GM23248 (cell line): ENCODE results near the gene NXT1. TPM values are rescaled to one million over a fixed set of nuclear protein-coding genes. Genes with fewer than 3 reads are reported as not detected.

Source experiments
- DNase-seq: peaks from one replicate; pipeline ENCODE4 v3.0.0-alpha.2; 2015
- H2AFZ ChIP-seq: fragments of 200-600 bp; sonication (generic); 2 replicates; pipeline ENCODE4 v1.6.1; 2016; ENCODE audit warnings: antibody characterized with exemption
- H3F3A ChIP-seq: fragments of 200-600 bp; sonication (generic); 2 replicates; pipeline ENCODE4 v1.6.1; 2016; ENCODE audit warnings: mild to moderate bottlenecking, antibody characterized with exemption, mixed run types; ENCODE audit not compliant: insufficient read depth
- H3K27ac ChIP-seq: fragments of 200-600 bp; sonication (generic); 2 replicates; pipeline ENCODE4 v1.5.1; 2016; ENCODE audit warnings: mild to moderate bottlenecking
- H3K27me3 ChIP-seq: fragments of 200-600 bp; sonication (generic); replicated peaks from 2 replicates; pipeline ENCODE4 v1.6.1; 2016; ENCODE audit warnings: mild to moderate bottlenecking; ENCODE audit not compliant: insufficient read depth
- H3K36me3 ChIP-seq: fragments of 200-600 bp; sonication (generic); 2 replicates; pipeline ENCODE4 v1.6.1; 2016; ENCODE audit warnings: low read depth, mild to moderate bottlenecking
- H3K4me1 ChIP-seq: fragments of 200-600 bp; sonication (generic); 2 replicates; pipeline ENCODE4 v1.6.1; 2016; ENCODE audit warnings: mild to moderate bottlenecking; ENCODE audit not compliant: insufficient read depth
- H3K4me2 ChIP-seq: fragments of 200-600 bp; sonication (generic); one replicate; pipeline ENCODE4 v1.6.1; 2016; ENCODE audit warnings: mild to moderate bottlenecking; ENCODE audit not compliant: unreplicated experiment
- H3K4me3 ChIP-seq: fragments of 200-600 bp; sonication (generic); 2 replicates; pipeline ENCODE4 v1.5.1; 2016; ENCODE audit warnings: mild to moderate bottlenecking
- H3K79me2 ChIP-seq: fragments of 200-600 bp; sonication (generic); 2 replicates; pipeline ENCODE4 v1.6.1; 2016; ENCODE audit warnings: mild to moderate bottlenecking; ENCODE audit not compliant: insufficient read depth
- H3K9ac ChIP-seq: fragments of 200-600 bp; sonication (generic); 2 replicates; pipeline ENCODE4 v1.6.1; 2016; ENCODE audit warnings: mild to moderate bottlenecking
- H3K9me2 ChIP-seq: fragments of 200-600 bp; sonication (generic); 2 replicates; pipeline ENCODE4 v1.6.1; 2016; ENCODE audit warnings: mixed run types, mild to moderate bottlenecking, moderate library complexity; ENCODE audit not compliant: insufficient read depth
- H3K9me3 ChIP-seq: fragments of 200-600 bp; sonication (generic); one replicate; pipeline ENCODE4 v1.6.1; 2017; ENCODE audit warnings: low read depth
- H4K20me1 ChIP-seq: fragments of 200-600 bp; sonication (generic); 2 replicates; pipeline ENCODE4 v1.6.0; 2016; ENCODE audit not compliant: insufficient read depth
- EZH2 ChIP-seq: fragments of 200-600 bp; sonication (generic); IDR thresholded peaks from 2 replicates; pipeline ENCODE4 v1.6.1; 2018; ENCODE audit warnings: antibody characterized with exemption, mild to moderate bottlenecking; ENCODE audit not compliant: insufficient read depth, poor library complexity, severe bottlenecking
- EZH2phosphoT487 ChIP-seq: fragments of 200-600 bp; sonication (generic); IDR thresholded peaks from 2 replicates; pipeline ENCODE4 v1.6.1; 2018; ENCODE audit warnings: antibody characterized with exemption, moderate library complexity, mild to moderate bottlenecking, low read depth; ENCODE audit not compliant: insufficient read depth
- WGBS, 2 experiments: methylation state at CpG; one replicate each; pipeline ENCODE4 v1.1.6; 2015 to 2017; ENCODE audit warnings: low lambda C conversion rate in 2 of 2, low coverage in 1 of 2; ENCODE audit errors: missing lambda C conversion rate in 2 of 2; 5-methylcytosine and 5-hydroxymethylcytosine counted together
- in situ Hi-C: fragments of 300-500 bp; cut with MboI; formaldehyde crosslinking; loops from 2 replicates; pipeline ENCODE4 v1.15.0; 2020
- polyA plus RNA-seq: library from polyadenylated mRNA; unstranded; fragments of >200 nt; fragmentation: Nextera tagmentation; extraction: Ambion mirVana; gene quantifications from 2 replicates; pipeline ENCODE4 v1.2.1, GENCODE V29; 2016
- total RNA-seq: library from RNA; depleted of rRNA; stranded (reverse); fragments of >200 nt; shearing (Covaris generic); gene quantifications from 2 replicates; pipeline ENCODE4 v1.2.3, GENCODE V29; 2014

Gene NXT1
- total and polyA plus RNA-seq, 2 experiments from 2014 or later, result 29.8 to 31.5 TPM

DNA sequence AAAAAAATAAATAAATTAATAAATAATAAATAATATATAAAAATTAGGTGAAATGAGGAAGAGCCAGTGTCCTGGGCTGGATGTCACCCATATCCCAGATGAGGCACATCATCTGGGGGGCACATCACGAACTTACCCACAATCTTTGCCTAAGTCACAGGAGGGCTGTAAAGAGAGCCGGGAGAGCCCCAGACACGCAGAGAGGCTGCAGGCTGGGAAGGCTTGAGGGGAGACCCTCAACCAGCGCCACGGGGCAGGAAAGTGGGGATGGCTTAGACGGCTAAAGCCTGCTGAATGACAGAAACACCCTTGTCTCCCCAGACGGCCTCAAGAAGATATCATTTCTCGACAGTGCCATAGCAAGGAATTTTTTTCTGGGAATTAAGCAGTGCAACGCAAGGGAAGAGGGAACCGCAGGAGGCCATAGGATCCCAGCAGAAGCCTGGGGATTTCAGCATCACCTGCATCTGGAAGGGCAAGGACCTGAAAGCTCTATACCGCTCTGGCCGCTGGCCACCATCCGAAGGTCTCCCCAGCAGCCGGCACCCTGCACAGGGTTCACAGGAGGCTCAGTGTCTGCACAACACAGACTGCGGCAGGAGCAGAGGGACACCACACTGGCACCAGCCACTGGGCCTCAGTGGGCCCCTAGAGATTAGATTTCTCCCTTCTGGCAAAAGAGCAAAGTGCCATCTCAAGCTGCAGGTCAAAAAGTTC is 22.8 kb upstream of the NXT1 start:
- TF ChIP-seq EZH2phosphoT487, result no peak
- TF ChIP-seq EZH2, result no peak
- no peaks in the 10 kb centered on the region for H3K36me3 ChIP-seq
- WGBS, 2 experiments, result 89 to 90% methylated on average over 15 of the region's 15 CpGs
- H3K9ac ChIP-seq, result no peak overlapping the region
- H3F3A ChIP-seq, result no peaks in the 10 kb centered on the region
- H3K4me2 ChIP-seq, result no peak overlapping the region
- H3K4me3 ChIP-seq, result no peak overlapping the region
- no peaks in the 10 kb centered on the region for H3K9me2 ChIP-seq
- no peaks in the 10 kb centered on the region for H3K27me3 ChIP-seq
- H3K79me2 ChIP-seq, result no peaks in the 10 kb centered on the region
- H3K9me3 ChIP-seq, result no peaks in the 10 kb centered on the region
- no peaks in the 10 kb centered on the region for H4K20me1 ChIP-seq
- DNase-seq, result no peak
- in situ Hi-C loops, result loop anchor here (25.0 kb wide), 1 partner anchor 990 kb away; no protein-coding TSS in a partner anchor
- H3K27ac ChIP-seq, result no peak overlapping the region
- no peaks in the 10 kb centered on the region for H3K4me1 ChIP-seq
- no peak overlapping the region for H2AFZ ChIP-seq

DNA sequence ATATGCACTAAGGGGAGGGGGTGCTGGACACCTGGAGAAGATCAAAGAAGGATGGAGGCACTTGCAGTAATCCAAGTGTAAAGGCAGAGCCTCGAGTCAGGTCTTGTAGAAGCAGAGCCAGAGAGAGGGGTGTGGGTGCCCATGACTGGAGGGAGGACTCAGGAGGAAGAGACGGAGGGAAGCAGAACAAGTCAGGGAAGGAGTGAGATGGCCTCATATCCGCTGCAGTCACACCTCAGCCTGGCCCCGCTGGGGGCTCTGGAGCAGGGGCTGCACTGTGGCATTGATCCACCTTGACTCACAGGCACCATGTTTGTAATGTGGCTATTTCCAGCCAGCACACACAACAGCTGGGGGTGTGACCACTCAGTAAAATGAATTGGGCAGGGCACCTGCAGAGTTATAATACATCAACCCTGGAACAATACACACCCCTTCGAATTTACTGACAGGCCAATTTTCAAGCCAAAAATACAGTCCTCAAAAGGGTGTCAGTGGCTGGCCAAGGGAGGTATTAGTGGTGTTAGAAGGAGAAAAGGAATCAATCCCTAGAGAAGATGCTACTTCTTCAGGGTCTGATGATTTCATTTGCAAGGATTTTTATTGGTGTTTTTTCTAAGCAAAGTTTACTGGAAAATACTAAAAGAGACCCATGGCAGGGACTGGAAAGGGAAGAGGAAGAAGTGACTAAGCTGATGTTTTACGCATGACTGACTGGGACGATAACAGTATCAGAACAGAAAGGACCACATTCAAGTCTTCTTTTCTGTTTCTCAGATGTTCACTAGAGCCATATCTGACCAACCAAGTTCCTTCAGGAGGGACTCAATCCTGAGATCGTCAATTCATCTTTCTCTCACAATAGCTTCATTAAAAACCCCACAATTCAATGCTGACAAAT is 18.9 kb upstream of the NXT1 start:
- DNase-seq, result no peak
- no peak overlapping the region for H3K4me3 ChIP-seq
- H3K27ac ChIP-seq, result no peak overlapping the region
- no peaks in the 10 kb centered on the region for H3K79me2 ChIP-seq
- H3K9ac ChIP-seq, result no peak overlapping the region
- H3F3A ChIP-seq, result no peaks in the 10 kb centered on the region
- in situ Hi-C loops, result loop anchor here (10.0 to 25.0 kb wide), 2 partner anchors 277 to 994 kb away; no protein-coding TSS in a partner anchor
- no peaks in the 10 kb centered on the region for H3K36me3 ChIP-seq
- no peak overlapping the region for H2AFZ ChIP-seq
- TF ChIP-seq EZH2phosphoT487, result no peak
- TF ChIP-seq EZH2, result no peak
- WGBS, 2 experiments, result 66% methylated on average over 8 of the region's 8 CpGs
- no peaks in the 10 kb centered on the region for H3K9me3 ChIP-seq
- no peaks in the 10 kb centered on the region for H4K20me1 ChIP-seq
- no peak overlapping the region for H3K4me2 ChIP-seq
- no peaks in the 10 kb centered on the region for H3K9me2 ChIP-seq
- H3K27me3 ChIP-seq, result no peaks in the 10 kb centered on the region
- H3K4me1 ChIP-seq, result no peaks in the 10 kb centered on the region

DNA sequence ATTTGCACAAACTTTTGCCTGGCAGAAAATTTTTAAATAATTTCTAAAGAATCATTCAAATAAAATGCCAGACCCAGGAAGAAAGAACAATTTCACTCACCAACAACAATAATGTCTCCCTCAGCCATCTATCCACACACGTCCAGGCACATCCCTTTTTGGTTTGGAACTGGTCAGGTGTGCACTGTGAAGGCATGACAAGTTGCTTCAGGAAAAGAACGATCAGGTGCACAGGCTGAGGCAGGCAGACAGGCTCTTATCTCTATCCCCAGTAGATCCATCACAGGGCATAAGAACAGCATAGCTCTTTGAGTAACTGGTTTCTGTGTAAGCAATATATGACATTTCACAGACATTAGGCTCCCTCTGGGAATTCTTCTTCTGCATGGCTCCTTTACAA is 18.1 kb upstream of the NXT1 start:
- H3K9me2 ChIP-seq, result no peaks in the 10 kb centered on the region
- no peaks in the 10 kb centered on the region for H3K9me3 ChIP-seq
- 68 to 82% methylated on average over 2 of the region's 2 CpGs for WGBS, 2 experiments
- no peaks in the 10 kb centered on the region for H3K79me2 ChIP-seq
- no peak overlapping the region for H2AFZ ChIP-seq
- H3K27me3 ChIP-seq, result no peaks in the 10 kb centered on the region
- no peaks in the 10 kb centered on the region for H3F3A ChIP-seq
- H3K4me3 ChIP-seq, result no peak overlapping the region
- no peak for DNase-seq
- H3K9ac ChIP-seq, result no peak overlapping the region
- H3K36me3 ChIP-seq, result no peaks in the 10 kb centered on the region
- H3K4me1 ChIP-seq, result no peaks in the 10 kb centered on the region
- TF ChIP-seq EZH2phosphoT487 (no peak), EZH2 (no peak)
- in situ Hi-C loops, result loop anchor here (10.0 to 25.0 kb wide), 2 partner anchors 278 to 995 kb away; no protein-coding TSS in a partner anchor
- no peak overlapping the region for H3K27ac ChIP-seq
- H4K20me1 ChIP-seq, result no peaks in the 10 kb centered on the region
- no peak overlapping the region for H3K4me2 ChIP-seq

DNA sequence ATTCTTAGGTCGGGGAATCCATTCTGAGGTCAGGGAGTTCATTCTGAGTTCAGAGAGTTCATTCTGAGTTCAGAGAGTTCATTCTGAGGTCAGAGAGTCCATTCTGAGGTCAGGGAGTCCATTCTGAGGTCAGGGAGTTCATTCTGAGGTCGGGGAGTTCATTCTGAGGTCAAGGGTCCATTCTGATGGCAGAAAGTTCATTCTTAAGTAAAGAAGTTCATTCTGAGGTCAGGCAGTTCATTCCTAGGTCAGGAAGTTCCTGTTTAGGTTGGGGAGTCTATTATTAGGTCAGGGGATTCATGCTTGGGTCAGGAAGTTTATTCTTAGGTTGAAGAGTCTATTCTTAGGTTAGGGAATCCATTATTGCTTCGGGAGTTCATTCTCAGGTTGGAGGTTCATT is 16.5 kb upstream of the NXT1 start:
- H3K27ac ChIP-seq, result no peak overlapping the region
- no peaks in the 10 kb centered on the region for H3F3A ChIP-seq
- H2AFZ ChIP-seq, result no peak overlapping the region
- WGBS, 2 experiments, result 67 to 77% methylated on average over 3 of the region's 3 CpGs
- H3K36me3 ChIP-seq, result no peaks in the 10 kb centered on the region
- H4K20me1 ChIP-seq, result no peaks in the 10 kb centered on the region
- no peaks in the 10 kb centered on the region for H3K79me2 ChIP-seq
- no peak overlapping the region for H3K9ac ChIP-seq
- no peak for DNase-seq
- H3K9me3 ChIP-seq, result no peaks in the 10 kb centered on the region
- in situ Hi-C loops, result loop anchor here (10.0 to 25.0 kb wide), 2 partner anchors 279 to 997 kb away; no protein-coding TSS in a partner anchor
- no peak overlapping the region for H3K4me3 ChIP-seq
- no peaks in the 10 kb centered on the region for H3K4me1 ChIP-seq
- no peaks in the 10 kb centered on the region for H3K27me3 ChIP-seq
- TF ChIP-seq EZH2phosphoT487, result no peak
- no peak for TF ChIP-seq EZH2
- no peaks in the 10 kb centered on the region for H3K9me2 ChIP-seq
- H3K4me2 ChIP-seq, result no peak overlapping the region
